Measurements from ENCODE around the gene RORB.

The RORB gene

GRCh38 chr9:74496819-74497747, at the start of gene RORB:
Gene RORB, plus strand, starts transcription at chr9:74497335. Its CDS starts 642 bp downstream, at chr9:74497977.
- DNase-seq, result peak; percentile 26

- DNase-seq, result no peak
Measured at GRCh38 chr9:74447451-74448193, 49.5 kb upstream of the RORB start.

- DNase-seq, result no peak
Measured at GRCh38 chr9:74449060-74449459, 48.1 kb upstream of the RORB start.

- DNase-seq, result no peak
Measured at GRCh38 chr9:74458832-74459231, 38.3 kb upstream of the RORB start.

- no peak for DNase-seq
Measured at GRCh38 chr9:74463825-74464224, 33.3 kb upstream of the RORB start.

- DNase-seq, result no peak
Measured at GRCh38 chr9:74478606-74479005, 18.5 kb upstream of the RORB start.

- no peak for DNase-seq
Measured at GRCh38 chr9:74479711-74480110, 17.4 kb upstream of the RORB start.

GRCh38 chr9:74487395-74487794, 9.7 kb upstream of the RORB start:
- no peak for DNase-seq

GRCh38 chr9:74493512-74493911, 3.6 kb upstream of the RORB start:
- no peak for DNase-seq

GRCh38 chr9:74494490-74494889, 2.6 kb upstream of the RORB start:
- no peak for DNase-seq

- DNase-seq, result no peak
Measured at GRCh38 chr9:74496406-74496805, 729 bp upstream of the RORB start.

- no peak for DNase-seq
Measured at GRCh38 chr9:74497748-74498620, 849 bp downstream of the RORB start.

GRCh38 chr9:74498621-74499095, 1.5 kb downstream of the RORB start:
- DNase-seq, result no peak

- DNase-seq, result no peak
Measured at GRCh38 chr9:74499111-74499601, 2.0 kb downstream of the RORB start.

- DNase-seq, result no peak
Measured at GRCh38 chr9:74499770-74500583, 2.8 kb downstream of the RORB start.

GRCh38 chr9:74500584-74500924, 3.4 kb downstream of the RORB start:
- no peak for DNase-seq

GRCh38 chr9:74501570-74501969, 4.4 kb downstream of the RORB start:
- no peak for DNase-seq

GRCh38 chr9:74503219-74503618, 6.1 kb downstream of the RORB start:
- DNase-seq, result no peak

GRCh38 chr9:74503666-74504065, 6.5 kb downstream of the RORB start:
- DNase-seq, result no peak

GRCh38 chr9:74511333-74511732, 14.2 kb downstream of the RORB start:
- DNase-seq, result no peak

- DNase-seq, result no peak
Measured at GRCh38 chr9:74512416-74512815, 15.3 kb downstream of the RORB start.

GRCh38 chr9:74513221-74513620, 16.1 kb downstream of the RORB start:
- no peak for DNase-seq
